Astrocyte (in vitro differentiated cells and primary cell): Measurements from ENCODE around the gene PDLIM7.

Source experiments
- EZH2 ChIP-seq: IDR thresholded peaks from 2 replicates; pipeline ENCODE4 v1.6.1; 2012; ENCODE audit warnings: mild to moderate bottlenecking, low read length, inconsistent platforms; ENCODE audit not compliant: insufficient read depth
- TF ChIP-seq, protein P1 (sequence below): IDR thresholded peaks from 2 replicates; pipeline ENCODE4 v1.5.1; 2011; ENCODE audit warnings: low read depth, mild to moderate bottlenecking, inconsistent platforms, low read length, moderate library complexity; ENCODE audit not compliant: insufficient read depth

DNA sequence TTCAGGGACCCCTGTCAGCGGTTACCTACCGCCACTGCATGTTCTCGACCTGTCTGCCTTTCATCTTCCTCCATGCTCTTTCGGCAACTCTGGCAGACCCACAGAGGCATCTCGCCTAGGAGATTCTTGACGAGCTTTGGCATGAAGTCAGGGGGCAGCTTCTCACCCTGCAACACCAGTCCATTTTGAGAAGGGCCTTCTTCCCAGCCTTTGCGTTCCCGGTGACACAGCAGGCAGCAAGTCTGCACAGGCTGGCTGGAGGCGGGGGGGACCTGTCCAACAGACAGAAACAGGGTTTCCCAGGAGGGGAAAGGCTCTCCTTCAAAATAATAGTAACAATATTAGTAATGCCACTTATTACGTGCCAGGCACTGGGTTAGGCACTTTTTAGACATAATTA, 41.5 kb upstream of the PDLIM7 start:
- TF ChIP-seq EZH2: no peak
- TF ChIP-seq, protein P1, sequence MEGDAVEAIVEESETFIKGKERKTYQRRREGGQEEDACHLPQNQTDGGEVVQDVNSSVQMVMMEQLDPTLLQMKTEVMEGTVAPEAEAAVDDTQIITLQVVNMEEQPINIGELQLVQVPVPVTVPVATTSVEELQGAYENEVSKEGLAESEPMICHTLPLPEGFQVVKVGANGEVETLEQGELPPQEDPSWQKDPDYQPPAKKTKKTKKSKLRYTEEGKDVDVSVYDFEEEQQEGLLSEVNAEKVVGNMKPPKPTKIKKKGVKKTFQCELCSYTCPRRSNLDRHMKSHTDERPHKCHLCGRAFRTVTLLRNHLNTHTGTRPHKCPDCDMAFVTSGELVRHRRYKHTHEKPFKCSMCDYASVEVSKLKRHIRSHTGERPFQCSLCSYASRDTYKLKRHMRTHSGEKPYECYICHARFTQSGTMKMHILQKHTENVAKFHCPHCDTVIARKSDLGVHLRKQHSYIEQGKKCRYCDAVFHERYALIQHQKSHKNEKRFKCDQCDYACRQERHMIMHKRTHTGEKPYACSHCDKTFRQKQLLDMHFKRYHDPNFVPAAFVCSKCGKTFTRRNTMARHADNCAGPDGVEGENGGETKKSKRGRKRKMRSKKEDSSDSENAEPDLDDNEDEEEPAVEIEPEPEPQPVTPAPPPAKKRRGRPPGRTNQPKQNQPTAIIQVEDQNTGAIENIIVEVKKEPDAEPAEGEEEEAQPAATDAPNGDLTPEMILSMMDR: no peak
